Heart right ventricle (tissue), 16 donors: Measurements from ENCODE around the gene PPP1R1C. TPM values are rescaled to one million over a fixed set of nuclear protein-coding genes. Genes with fewer than 3 reads are reported as not detected.
A peak's percentile ranks its signal among the peaks of the same experiment; 100 is the strongest.

ENCODE experiments used
- ATAC-seq, 8 donors: fragments of 200-7000 bp; cut with Tn5 transposase; one replicate each; pipeline ENCODE4 v1.9.1; 2020; ENCODE audit warnings: mild to moderate bottlenecking in 8 of 8, moderate library complexity in 8 of 8, moderate number of reproducible peaks in 1 of 8
- DNase-seq, 2 donors: peaks; one replicate each; pipeline ENCODE4 v3.0.0-alpha.2; 2020
- H3K27ac ChIP-seq, 10 donors: fragments of 200-600 bp; sonication (generic) in 2 of 10; one replicate each; pipeline versions ENCODE4 v1.5.0 to v1.8.0; 2020 to 2022; ENCODE audit warnings: mild to moderate bottlenecking in 3 of 10
- H3K27me3 ChIP-seq, 7 donors: fragments of 200-600 bp; one replicate each; pipeline ENCODE4 v1.8.0; 2021 to 2022; ENCODE audit warnings: mild to moderate bottlenecking in 2 of 7
- H3K36me3 ChIP-seq, 9 donors: fragments of 200-600 bp; sonication (generic) in 1 of 9; one replicate each; pipeline versions ENCODE4 v1.5.0 to v1.8.0; 2020 to 2022; ENCODE audit warnings: mild to moderate bottlenecking in 2 of 9
- H3K4me1 ChIP-seq, 9 donors: fragments of 200-600 bp; sonication (generic) in 1 of 9; one replicate each; pipeline versions ENCODE4 v1.5.0 to v1.8.0; 2020 to 2022; ENCODE audit warnings: mild to moderate bottlenecking in 4 of 9
- H3K4me3 ChIP-seq, 10 donors: fragments of 200-600 bp; sonication (generic) in 2 of 10; one replicate each; pipeline versions ENCODE4 v1.5.0 to v1.8.0; 2020 to 2022; ENCODE audit warnings: mild to moderate bottlenecking in 7 of 10, moderate library complexity in 2 of 10
- H3K9me3 ChIP-seq, 11 donors: fragments of 200-600 bp in 10 of 11; sonication (generic) in 2 of 11; one replicate each; pipeline versions ENCODE4 v1.5.0 to v1.8.0; 2013 to 2022; ENCODE audit warnings: mild to moderate bottlenecking in 2 of 11, control low read depth in 1 of 11, moderate library complexity in 1 of 11
- CTCF ChIP-seq, 9 donors: fragments of 200-600 bp; sonication (generic) in 2 of 9; IDR thresholded peaks; one replicate each; pipeline versions ENCODE4 v1.5.0 to v1.8.0; 2021 to 2022; ENCODE audit warnings: antibody characterized with exemption in 9 of 9, mild to moderate bottlenecking in 5 of 9, moderate library complexity in 1 of 9
- WGBS, 2 donors: extraction: QIAGEN DNeasy Blood & Tissue Kit; methylation state at CpG; one replicate each; pipeline ENCODE4 v1.1.7; 2013; ENCODE audit warnings: inconsistent platforms in 1 of 2; 5-methylcytosine and 5-hydroxymethylcytosine counted together
- intact Hi-C, 10 donors: fragments of 100-400 bp; cut with DNase I; formaldehyde crosslinking; loops; one replicate each; pipeline versions ENCODE4 v1.11.1 to v1.14.2; 2022
- polyA plus RNA-seq, 2 donors: library from polyadenylated mRNA; stranded (reverse); fragments of 200-250 nt; gene quantifications; one replicate each; pipeline ENCODE4 v1.2.3, GENCODE V29; 2013
- total RNA-seq, 10 donors: library from RNA; stranded (reverse); fragmentation: NEBNext Ultra II Directional in 3 of 10; extraction: Animal tissue kit (Norgen Biotek cat#: 25700) in 3 of 10; gene quantifications; one replicate each; pipeline versions ENCODE4 v1.2.1 to v1.2.4, GENCODE V29; 2021 to 2023
- donor health status: Arrhythmogenic right ventricular cardiomyopathy.
- donor health status: ischemic (EF 13 %, LVEDD 7.1; RV severe dilation, severe dysfunction).
- donor health status: healthy with polysubstance abuse.
- donor health status: DM: no; HTN: yes; CAD: no.
- donor health status: DM: no; HTN: no; CAD: no.
- donor health status: ischemic (EF 25% LVEDD 6.9; RV normal size, moderate dysfunction).
- donor health status: ischemic (EF 25% LVEDD 5.7; RV mildly dilated, moderate dysfunction).
- donor health status: healthy.
- donor health status: DM: yes; HTN: yes; CAD: no.
- donor health status: Ischemic cardiomyopathy.
- donor health status: ischemic (EF 35%, LVEDD 5.7; RV mildly dilated, moderate dysfunction).
- donor health status: nonischemic (EF 11% LVEDD 7.7; RV severe dilation, severe dysfunction).
- donor health status: DM: yes; HTN: yes; CAD: no.
- donor health status: PGD.
- donor health status: ischemic (EF 29% LVEDD 5.4; RV normal size, mild dysfunction).
- donor health status: nonischemic (EF 23%, LVEDD 6.1; RV moderate dilation, normal function).

PPP1R1C gene
- total and polyA plus RNA-seq, 12 donors: 4.9 to 45.5 (median 31.0) TPM

- Histone ChIP-seq H3K27me3 (no peaks in the 10 kb centered on the region), H3K36me3 (no peaks in the 10 kb centered on the region), H3K27ac (peak overlapping the region in 1 of 10 donors; percentile 14), H3K9me3 (no peaks in the 10 kb centered on the region), H3K4me3 (no peak overlapping the region), H3K4me1 (peaks cover 0 to 11% (median 5%) of the 10 kb centered on the region in 9 donors)
- no peak for DNase-seq
- TF ChIP-seq CTCF (IDR thresholded peaks at IDR 0.05): no peak
- 67 to 80% methylated on average over 5 of the region's 5 CpGs for WGBS, 2 donors
- ATAC-seq: no peak
- intact Hi-C loops: loop anchor here (1.0 to 10.0 kb wide), 11 partner anchors 90 to 335 kb away; partner anchors contain the start of genes PPP1R1C (in 3 of the 10) and ITPRID2 (in 2 of the 10)
Measured at GRCh38 chr2:182077023-182077422, 91.4 kb downstream of the PPP1R1C start.

GRCh38 chr2:182077448-182078142 lies 91.9 kb downstream of the PPP1R1C start:
- Histone ChIP-seq H3K27me3 (no peaks in the 10 kb centered on the region), H3K9me3 (no peaks in the 10 kb centered on the region), H3K4me1 (peaks cover 0 to 11% (median 5%) of the 10 kb centered on the region in 9 donors), H3K36me3 (no peaks in the 10 kb centered on the region), H3K4me3 (no peak overlapping the region), H3K27ac (peak overlapping the region in 1 of 10 donors; percentile 14)
- DNase-seq (peak in 1 of 2 donors; percentile 68), ATAC-seq (peak; percentile 76 to 96 (median 90))
- intact Hi-C loops: loop anchor here (1.0 to 10.0 kb wide), 11 partner anchors 90 to 335 kb away; partner anchors contain the start of genes PPP1R1C (in 3 of the 10) and ITPRID2 (in 2 of the 10)
- TF ChIP-seq CTCF (IDR thresholded peaks at IDR 0.05): peak; percentile 47 to 80 (median 66)
- WGBS, 2 donors: 57 to 65% methylated on average over 11 of the region's 11 CpGs

GRCh38 chr2:182078988-182079602 lies 93.4 kb downstream of the PPP1R1C start:
- 86 to 88% methylated on average over 3 of the region's 3 CpGs for WGBS, 2 donors
- DNase-seq (no peak), ATAC-seq (no peak)
- Histone ChIP-seq H3K36me3 (no peaks in the 10 kb centered on the region), H3K27me3 (no peaks in the 10 kb centered on the region), H3K9me3 (no peaks in the 10 kb centered on the region), H3K4me3 (no peak overlapping the region), H3K27ac (no peak overlapping the region), H3K4me1 (peaks cover 0 to 11% (median 5%) of the 10 kb centered on the region in 9 donors)
- intact Hi-C loops: loop anchor here (2.0 to 10.0 kb wide), 10 partner anchors 92 to 337 kb away; partner anchors contain the start of genes PPP1R1C (in 3 of the 10) and ITPRID2 (in 2 of the 10)
- no peak for TF ChIP-seq CTCF (IDR thresholded peaks at IDR 0.05)

- ATAC-seq (no peak), DNase-seq (no peak)
- intact Hi-C loops: loop anchor here in 2 of 10 donors (5.0 to 10.0 kb wide), 2 partner anchors 108 to 186 kb away; partner anchors contain the start of gene ITPRID2 (in 1 of the 2)
- Histone ChIP-seq H3K4me3 (no peak overlapping the region), H3K4me1 (peaks cover 0 to 11% (median 5%) of the 10 kb centered on the region in 9 donors), H3K27ac (no peak overlapping the region), H3K36me3 (no peaks in the 10 kb centered on the region), H3K9me3 (peaks cover 0 to 5% (median 0%) of the 10 kb centered on the region in 11 donors), H3K27me3 (no peaks in the 10 kb centered on the region)
- TF ChIP-seq CTCF (IDR thresholded peaks at IDR 0.05): no peak
- WGBS, 2 donors: 87 to 92% methylated on average over 2 of the region's 2 CpGs
Measured at GRCh38 chr2:182080493-182080892, 94.8 kb downstream of the PPP1R1C start.
